HEK293 (cell line): ENCODE measurements around the gene PLEKHB1.

Experiments
- INSM2 ChIP-seq: fragments of 450-650 bp; formaldehyde crosslinking; IDR thresholded peaks from 2 replicates; pipeline ENCODE4 v1.5.1; 2016; ENCODE audit warnings: missing biosample characterization, missing genetic modification characterization
- ZBTB8A ChIP-seq: fragments of 450-650 bp; formaldehyde crosslinking; IDR thresholded peaks from 2 replicates; pipeline ENCODE4 v1.5.1; 2016; ENCODE audit warnings: missing biosample characterization, missing genetic modification characterization
- ZNF10 ChIP-seq: fragments of 450-650 bp; formaldehyde crosslinking; IDR thresholded peaks from 2 replicates; pipeline ENCODE4 v1.5.1; 2017; ENCODE audit warnings: missing biosample characterization, missing genetic modification characterization
- ZNF140 ChIP-seq: fragments of 450-650 bp; formaldehyde crosslinking; IDR thresholded peaks from 2 replicates; pipeline ENCODE4 v1.5.1; 2016; ENCODE audit warnings: missing biosample characterization, missing genetic modification characterization
- ZNF416 ChIP-seq: fragments of 450-650 bp; formaldehyde crosslinking; IDR thresholded peaks from 2 replicates; pipeline ENCODE4 v1.5.1; 2016; ENCODE audit warnings: missing biosample characterization, missing genetic modification characterization
- ZNF513 ChIP-seq: fragments of 450-650 bp; IDR thresholded peaks from 2 replicates; pipeline ENCODE4 v1.5.1; 2018; ENCODE audit warnings: missing biosample characterization, missing genetic modification characterization
- ZNF654 ChIP-seq: fragments of 450-650 bp; formaldehyde crosslinking; IDR thresholded peaks from 2 replicates; pipeline ENCODE4 v1.5.1; 2016; ENCODE audit warnings: low read depth, missing biosample characterization, missing genetic modification characterization
- TF ChIP-seq, protein P1 (sequence below): fragments of 450-650 bp; formaldehyde crosslinking; IDR thresholded peaks from 2 replicates; pipeline ENCODE4 v1.5.1; 2016; ENCODE audit warnings: missing biosample characterization, missing genetic modification characterization

GRCh38 chr11:73652856-73653559, 6.6 kb downstream of the PLEKHB1 start:
- TF ChIP-seq, protein P1, sequence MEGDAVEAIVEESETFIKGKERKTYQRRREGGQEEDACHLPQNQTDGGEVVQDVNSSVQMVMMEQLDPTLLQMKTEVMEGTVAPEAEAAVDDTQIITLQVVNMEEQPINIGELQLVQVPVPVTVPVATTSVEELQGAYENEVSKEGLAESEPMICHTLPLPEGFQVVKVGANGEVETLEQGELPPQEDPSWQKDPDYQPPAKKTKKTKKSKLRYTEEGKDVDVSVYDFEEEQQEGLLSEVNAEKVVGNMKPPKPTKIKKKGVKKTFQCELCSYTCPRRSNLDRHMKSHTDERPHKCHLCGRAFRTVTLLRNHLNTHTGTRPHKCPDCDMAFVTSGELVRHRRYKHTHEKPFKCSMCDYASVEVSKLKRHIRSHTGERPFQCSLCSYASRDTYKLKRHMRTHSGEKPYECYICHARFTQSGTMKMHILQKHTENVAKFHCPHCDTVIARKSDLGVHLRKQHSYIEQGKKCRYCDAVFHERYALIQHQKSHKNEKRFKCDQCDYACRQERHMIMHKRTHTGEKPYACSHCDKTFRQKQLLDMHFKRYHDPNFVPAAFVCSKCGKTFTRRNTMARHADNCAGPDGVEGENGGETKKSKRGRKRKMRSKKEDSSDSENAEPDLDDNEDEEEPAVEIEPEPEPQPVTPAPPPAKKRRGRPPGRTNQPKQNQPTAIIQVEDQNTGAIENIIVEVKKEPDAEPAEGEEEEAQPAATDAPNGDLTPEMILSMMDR (tag by site-specific recombination), result no peak
- TF ChIP-seq ZNF140 (no peak), ZNF654 (tag by site-specific recombination) (no peak), ZNF513 (no peak), ZNF416 (no peak), ZNF10 (tag by site-specific recombination) (no peak), ZBTB8A (tag by site-specific recombination) (no peak), INSM2 (no peak)
